ENCODE results near the gene EXD3. TPM values are rescaled to one million over a fixed set of nuclear protein-coding genes. Genes with fewer than 3 reads are reported as not detected.

EXD3 gene
- total and polyA plus RNA-seq, 2 of the 13 experiments (the other 11 are each of a cell fraction or from before 2014, with no cell fraction given): 2.7 to 4.8 TPM

- TF ChIP-seq, protein P1, sequence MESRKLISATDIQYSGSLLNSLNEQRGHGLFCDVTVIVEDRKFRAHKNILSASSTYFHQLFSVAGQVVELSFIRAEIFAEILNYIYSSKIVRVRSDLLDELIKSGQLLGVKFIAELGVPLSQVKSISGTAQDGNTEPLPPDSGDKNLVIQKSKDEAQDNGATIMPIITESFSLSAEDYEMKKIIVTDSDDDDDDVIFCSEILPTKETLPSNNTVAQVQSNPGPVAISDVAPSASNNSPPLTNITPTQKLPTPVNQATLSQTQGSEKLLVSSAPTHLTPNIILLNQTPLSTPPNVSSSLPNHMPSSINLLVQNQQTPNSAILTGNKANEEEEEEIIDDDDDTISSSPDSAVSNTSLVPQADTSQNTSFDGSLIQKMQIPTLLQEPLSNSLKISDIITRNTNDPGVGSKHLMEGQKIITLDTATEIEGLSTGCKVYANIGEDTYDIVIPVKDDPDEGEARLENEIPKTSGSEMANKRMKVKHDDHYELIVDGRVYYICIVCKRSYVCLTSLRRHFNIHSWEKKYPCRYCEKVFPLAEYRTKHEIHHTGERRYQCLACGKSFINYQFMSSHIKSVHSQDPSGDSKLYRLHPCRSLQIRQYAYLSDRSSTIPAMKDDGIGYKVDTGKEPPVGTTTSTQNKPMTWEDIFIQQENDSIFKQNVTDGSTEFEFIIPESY (CRISPR knock-in tag; IDR thresholded peaks at IDR 0.05): peak; percentile 69
- TF ChIP-seq CEBPB (IDR thresholded peaks at IDR 0.05; ENCODE audit: borderline replicate concordance, low read depth, low read length) (no peak), ZNF891 (CRISPR knock-in tag; IDR thresholded peaks at IDR 0.05) (no peak), NFE2 (CRISPR knock-in tag; IDR thresholded peaks at IDR 0.05) (peak; percentile 77; the same call in 1 of the 2 replicates), NFE2L2 (IDR thresholded peaks at IDR 0.05; ENCODE audit: low read length) (peak; percentile 89), ZBED4 (CRISPR knock-in tag; IDR thresholded peaks at IDR 0.05; ENCODE audit: borderline replicate concordance) (no peak), TMF1 (CRISPR knock-in tag; IDR thresholded peaks at IDR 0.05; ENCODE audit: low read depth) (no peak), ZNF672 (CRISPR knock-in tag; IDR thresholded peaks at IDR 0.05) (no peak), TCF7 (IDR thresholded peaks at IDR 0.05; ENCODE audit: low read depth) (no peak), ZNF737 (CRISPR knock-in tag; IDR thresholded peaks at IDR 0.05; ENCODE audit: borderline replicate concordance) (no peak), MZF1 (CRISPR knock-in tag; IDR thresholded peaks at IDR 0.05; ENCODE audit: borderline replicate concordance) (no peak)
Observed at GRCh38 chr9:137268538-137269201, 154.3 kb downstream of the EXD3 start (continued).
